OCI-LY3 (cell line): Measurements from ENCODE around the gene PSAPL1.

Experiments used
- H2AFZ ChIP-seq: fragments of 200-600, 300-600 bp; shearing (Covaris generic); 2 replicates; pipeline ENCODE4 v1.6.0; 2014; ENCODE audit warnings: antibody characterized with exemption, low read depth, low read length
- H3K27ac ChIP-seq: fragments of 200-600, 300-600 bp; sonication (generic); 2 replicates; pipeline ENCODE4 v1.5.1; 2014; ENCODE audit warnings: mild to moderate bottlenecking, low read length, moderate library complexity, mixed read lengths
- H3K27me3 ChIP-seq: fragments of 200-600, 300-600 bp; sonication (generic); 2 replicates; pipeline ENCODE4 v1.6.1; 2014; ENCODE audit warnings: low read depth, low read length, mixed read lengths
- H3K36me3 ChIP-seq: fragments of 200-600, 300-600 bp; sonication (generic); replicated peaks from 2 replicates; pipeline ENCODE3; 2014; ENCODE audit warnings: low read depth, low read length, mixed read lengths
- H3K4me1 ChIP-seq: fragments of 300-600, 200-600 bp; sonication (generic); 2 replicates; pipeline ENCODE4 v1.6.1; 2014; ENCODE audit warnings: low read length, mixed read lengths
- H3K4me2 ChIP-seq: fragments of 200-600, 300-600 bp; sonication (generic); 2 replicates; pipeline ENCODE4 v1.6.1; 2014; ENCODE audit warnings: low read length, mixed read lengths
- H3K4me3 ChIP-seq: fragments of 300-600, 200-600 bp; sonication (generic); 2 replicates; pipeline ENCODE4 v1.5.1; 2014; ENCODE audit warnings: antibody characterized with exemption, mild to moderate bottlenecking, low read length, moderate library complexity
- H3K79me2 ChIP-seq: fragments of 300-600, 200-600 bp; shearing (Covaris generic); 2 replicates; pipeline ENCODE4 v1.6.1; 2014; ENCODE audit warnings: mild to moderate bottlenecking, low read length, mixed read lengths
- H3K9ac ChIP-seq: fragments of 300-600, 200-600 bp; shearing (Covaris generic); 2 replicates; pipeline ENCODE4 v1.6.0; 2014; ENCODE audit warnings: mild to moderate bottlenecking, low read length, moderate library complexity
- H3K9me3 ChIP-seq: fragments of 200-600, 300-600 bp; shearing (Covaris generic); 2 replicates; pipeline ENCODE4 v1.6.1; 2014; ENCODE audit warnings: low read length, mixed read lengths; ENCODE audit not compliant: insufficient read depth
- H4K20me1 ChIP-seq: fragments of 200-600, 300-600 bp; sonication (generic); 2 replicates; pipeline ENCODE4 v1.6.1; 2016; ENCODE audit warnings: low read length, mixed read lengths; ENCODE audit not compliant: insufficient read depth
- EZH2phosphoT487 ChIP-seq: fragments of 200-600 bp; shearing (Covaris generic); IDR thresholded peaks from 2 replicates; pipeline ENCODE4 v1.6.1; 2018; ENCODE audit warnings: antibody characterized with exemption, mixed run types, low read depth
- TF ChIP-seq, protein P1 (sequence below): fragments of 200-600, 300-600 bp; sonication (generic); IDR thresholded peaks from 2 replicates; pipeline ENCODE4 v1.5.1; 2014; ENCODE audit warnings: antibody characterized with exemption, low read length, low read depth

PSAPL1 gene

GRCh38 chr4:7444314-7444713 is 9.6 kb upstream of the PSAPL1 start:
- no peak for TF ChIP-seq EZH2phosphoT487
- TF ChIP-seq, protein P1, sequence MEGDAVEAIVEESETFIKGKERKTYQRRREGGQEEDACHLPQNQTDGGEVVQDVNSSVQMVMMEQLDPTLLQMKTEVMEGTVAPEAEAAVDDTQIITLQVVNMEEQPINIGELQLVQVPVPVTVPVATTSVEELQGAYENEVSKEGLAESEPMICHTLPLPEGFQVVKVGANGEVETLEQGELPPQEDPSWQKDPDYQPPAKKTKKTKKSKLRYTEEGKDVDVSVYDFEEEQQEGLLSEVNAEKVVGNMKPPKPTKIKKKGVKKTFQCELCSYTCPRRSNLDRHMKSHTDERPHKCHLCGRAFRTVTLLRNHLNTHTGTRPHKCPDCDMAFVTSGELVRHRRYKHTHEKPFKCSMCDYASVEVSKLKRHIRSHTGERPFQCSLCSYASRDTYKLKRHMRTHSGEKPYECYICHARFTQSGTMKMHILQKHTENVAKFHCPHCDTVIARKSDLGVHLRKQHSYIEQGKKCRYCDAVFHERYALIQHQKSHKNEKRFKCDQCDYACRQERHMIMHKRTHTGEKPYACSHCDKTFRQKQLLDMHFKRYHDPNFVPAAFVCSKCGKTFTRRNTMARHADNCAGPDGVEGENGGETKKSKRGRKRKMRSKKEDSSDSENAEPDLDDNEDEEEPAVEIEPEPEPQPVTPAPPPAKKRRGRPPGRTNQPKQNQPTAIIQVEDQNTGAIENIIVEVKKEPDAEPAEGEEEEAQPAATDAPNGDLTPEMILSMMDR: no peak

GRCh38 chr4:7442574-7443162 is 7.9 kb upstream of the PSAPL1 start:
- Histone ChIP-seq H3K36me3 (no peaks in the 10 kb centered on the region), H3K9me3 (no peaks in the 10 kb centered on the region), H2AFZ (no peak overlapping the region), H3K4me1 (no peaks in the 10 kb centered on the region), H3K4me3 (no peak overlapping the region), H4K20me1 (no peaks in the 10 kb centered on the region), H3K79me2 (no peaks in the 10 kb centered on the region), H3K9ac (no peak overlapping the region), H3K27me3 (no peaks in the 10 kb centered on the region), H3K27ac (no peak overlapping the region), H3K4me2 (no peak overlapping the region)
- TF ChIP-seq, protein P1: no peak
- TF ChIP-seq EZH2phosphoT487: no peak

More at GRCh38 chr4:7444314-7444713, 9.6 kb upstream of the PSAPL1 start:
- H3K36me3 ChIP-seq: no peaks in the 10 kb centered on the region
- H3K79me2 ChIP-seq: no peaks in the 10 kb centered on the region
- H2AFZ ChIP-seq: no peak overlapping the region
- no peak overlapping the region for H3K4me2 ChIP-seq
- no peak overlapping the region for H3K9ac ChIP-seq
- H4K20me1 ChIP-seq: no peaks in the 10 kb centered on the region
- no peaks in the 10 kb centered on the region for H3K4me1 ChIP-seq
- no peaks in the 10 kb centered on the region for H3K9me3 ChIP-seq
- no peaks in the 10 kb centered on the region for H3K27me3 ChIP-seq
- H3K27ac ChIP-seq: no peak overlapping the region
- H3K4me3 ChIP-seq: no peak overlapping the region

- Histone ChIP-seq H3K27me3 (no peaks in the 10 kb centered on the region), H3K27ac (no peak overlapping the region), H3K36me3 (no peaks in the 10 kb centered on the region), H4K20me1 (no peaks in the 10 kb centered on the region), H3K4me1 (no peaks in the 10 kb centered on the region), H3K79me2 (no peaks in the 10 kb centered on the region), H3K9me3 (no peaks in the 10 kb centered on the region), H3K4me3 (no peak overlapping the region), H3K4me2 (no peak overlapping the region), H3K9ac (no peak overlapping the region), H2AFZ (no peak overlapping the region)
- no peak for TF ChIP-seq EZH2phosphoT487
- TF ChIP-seq, protein P1: no peak
These were observed 6.5 kb upstream of the PSAPL1 start for GRCh38 chr4:7441201-7441600.

DNA sequence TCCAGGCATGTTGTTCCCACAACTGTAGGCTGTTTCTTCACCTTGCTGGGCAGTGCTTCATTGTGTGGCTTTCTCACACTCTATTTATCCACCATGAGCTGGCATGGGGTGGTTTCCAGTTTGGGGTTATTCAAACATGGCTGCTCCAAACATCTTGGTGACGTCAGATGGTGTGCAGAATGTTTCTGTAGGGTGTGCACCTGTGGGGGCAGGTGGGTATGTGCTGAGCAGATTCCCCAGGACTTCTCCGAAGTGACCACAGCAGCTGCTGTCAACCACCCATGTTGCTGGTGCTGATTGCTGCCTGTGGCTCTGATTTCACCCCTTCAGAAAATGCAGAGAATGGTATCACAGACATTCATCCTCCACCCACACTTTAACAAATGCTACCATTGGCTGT is 5.0 kb upstream of the PSAPL1 start:
- Histone ChIP-seq H3K27me3 (no peaks in the 10 kb centered on the region), H3K79me2 (no peaks in the 10 kb centered on the region), H3K9ac (no peak overlapping the region), H3K36me3 (no peaks in the 10 kb centered on the region), H2AFZ (no peak overlapping the region), H3K4me3 (no peak overlapping the region), H4K20me1 (no peaks in the 10 kb centered on the region), H3K4me2 (no peak overlapping the region), H3K9me3 (no peaks in the 10 kb centered on the region), H3K4me1 (no peaks in the 10 kb centered on the region), H3K27ac (no peak overlapping the region)
- TF ChIP-seq, protein P1: no peak
- TF ChIP-seq EZH2phosphoT487: no peak
